ENCODE measurements around the gene EFL1. TPM values are rescaled to one million over a fixed set of nuclear protein-coding genes. Genes with fewer than 3 reads are reported as not detected.

Gene EFL1
- total RNA-seq, 1 experiment from 2014 or later, result 25.6 TPM

- Histone ChIP-seq H3K27me3 (no peaks in the 10 kb centered on the region), H3K4me1 (no peaks in the 10 kb centered on the region), H3K36me3 (no peaks in the 10 kb centered on the region), H3K27ac (no peak overlapping the region), H3K4me3 (no peak overlapping the region), H3K9me3 (replicated peaks) (no peaks in the 10 kb centered on the region)
- DNase-seq, result no peak
Measured at GRCh38 chr15:82172506-82172905, 90.0 kb downstream of the EFL1 start.

- no peaks in the 10 kb centered on the region for H3K9me3 ChIP-seq (replicated peaks)
- no peaks in the 10 kb centered on the region for H3K4me1 ChIP-seq
- DNase-seq, result no peak
- H3K36me3 ChIP-seq, result no peaks in the 10 kb centered on the region
- no peak overlapping the region for H3K27ac ChIP-seq
- H3K4me3 ChIP-seq, result no peak overlapping the region
- no peaks in the 10 kb centered on the region for H3K27me3 ChIP-seq
Measured at GRCh38 chr15:82168757-82169156, 93.8 kb downstream of the EFL1 start.

- no peaks in the 10 kb centered on the region for H3K4me1 ChIP-seq
- no peaks in the 10 kb centered on the region for H3K36me3 ChIP-seq
- DNase-seq, result no peak
Measured at GRCh38 chr15:82168296-82168695, 94.2 kb downstream of the EFL1 start.

GRCh38 chr15:82165948-82166376, 96.6 kb downstream of the EFL1 start:
- H3K4me3 ChIP-seq, result no peak overlapping the region
- H3K36me3 ChIP-seq, result no peaks in the 10 kb centered on the region
- H3K27me3 ChIP-seq, result no peaks in the 10 kb centered on the region
- no peak for DNase-seq
- no peak overlapping the region for H3K27ac ChIP-seq
- H3K4me1 ChIP-seq, result no peaks in the 10 kb centered on the region
- no peaks in the 10 kb centered on the region for H3K9me3 ChIP-seq (replicated peaks)

More at GRCh38 chr15:82168296-82168695, 94.2 kb downstream of the EFL1 start:
- Histone ChIP-seq H3K4me3 (no peak overlapping the region), H3K9me3 (replicated peaks) (no peaks in the 10 kb centered on the region), H3K27me3 (no peaks in the 10 kb centered on the region), H3K27ac (no peak overlapping the region)

GRCh38 chr15:82159922-82160321, 102.6 kb downstream of the EFL1 start:
- no peak overlapping the region for H3K27ac ChIP-seq
- H3K4me3 ChIP-seq, result no peak overlapping the region
- peak; percentile 46 to 51 for DNase-seq

GRCh38 chr15:82158811-82159210, 103.7 kb downstream of the EFL1 start:
- Histone ChIP-seq H3K36me3 (peaks cover 6% of the 10 kb centered on the region), H3K27me3 (no peaks in the 10 kb centered on the region), H3K4me1 (peaks cover 16% of the 10 kb centered on the region), H3K27ac (no peak overlapping the region), H3K9me3 (replicated peaks) (no peaks in the 10 kb centered on the region), H3K4me3 (no peak overlapping the region)
- DNase-seq, result peak; percentile 63 to 66

More at GRCh38 chr15:82159922-82160321, 102.6 kb downstream of the EFL1 start:
- H3K36me3 ChIP-seq, result peaks cover 6% of the 10 kb centered on the region
- H3K9me3 ChIP-seq (replicated peaks), result no peaks in the 10 kb centered on the region
- H3K27me3 ChIP-seq, result no peaks in the 10 kb centered on the region
- H3K4me1 ChIP-seq, result peaks cover 16% of the 10 kb centered on the region

GRCh38 chr15:82150645-82151044, 111.9 kb downstream of the EFL1 start:
- H3K4me3 ChIP-seq, result no peak overlapping the region
- no peak overlapping the region for H3K27ac ChIP-seq
- DNase-seq, result no peak
- no peaks in the 10 kb centered on the region for H3K27me3 ChIP-seq
- peaks cover 8% of the 10 kb centered on the region; the same call in 1 of the 2 replicates for H3K36me3 ChIP-seq
- H3K9me3 ChIP-seq (replicated peaks), result no peaks in the 10 kb centered on the region
- H3K4me1 ChIP-seq, result peaks cover 16% of the 10 kb centered on the region

- peaks cover 18% of the 10 kb centered on the region for H3K4me1 ChIP-seq
- peak; percentile 89 to 97 for DNase-seq
- H3K9me3 ChIP-seq (replicated peaks), result no peaks in the 10 kb centered on the region
- peak overlapping the region; percentile 98 for H3K27ac ChIP-seq
- H3K27me3 ChIP-seq, result no peaks in the 10 kb centered on the region
- H3K36me3 ChIP-seq, result peaks cover 7% of the 10 kb centered on the region; the same call in 1 of the 2 replicates
- H3K4me3 ChIP-seq, result peak overlapping the region; percentile 9; the same call in 1 of the 2 replicates
Measured at GRCh38 chr15:82146990-82147461, 115.5 kb downstream of the EFL1 start.

GRCh38 chr15:82146576-82146975, 116.0 kb downstream of the EFL1 start:
- H3K27me3 ChIP-seq, result no peaks in the 10 kb centered on the region
- peak overlapping the region; percentile 98 for H3K27ac ChIP-seq

GRCh38 chr15:82143390-82144385, 118.8 kb downstream of the EFL1 start:
- Histone ChIP-seq H3K27ac (no peak overlapping the region), H3K4me3 (no peak overlapping the region), H3K4me1 (peaks cover 42% of the 10 kb centered on the region), H3K9me3 (replicated peaks) (no peaks in the 10 kb centered on the region), H3K27me3 (no peaks in the 10 kb centered on the region), H3K36me3 (peaks cover 4% of the 10 kb centered on the region; the same call in 1 of the 2 replicates)
- DNase-seq, result no peak

More at GRCh38 chr15:82146576-82146975, 116.0 kb downstream of the EFL1 start:
- Histone ChIP-seq H3K4me3 (peak overlapping the region; percentile 9), H3K4me1 (peaks cover 18% of the 10 kb centered on the region), H3K9me3 (replicated peaks) (no peaks in the 10 kb centered on the region), H3K36me3 (peaks cover 7% of the 10 kb centered on the region; the same call in 1 of the 2 replicates)
- DNase-seq, result no peak

GRCh38 chr15:82140886-82141285, 121.6 kb downstream of the EFL1 start:
- peak; percentile 40 to 87 for DNase-seq

GRCh38 chr15:82139823-82140268, 122.7 kb downstream of the EFL1 start:
- H3K27me3 ChIP-seq, result no peaks in the 10 kb centered on the region
- H3K4me3 ChIP-seq, result no peak overlapping the region
- no peaks in the 10 kb centered on the region for H3K9me3 ChIP-seq (replicated peaks)
- H3K4me1 ChIP-seq, result peaks cover 38% of the 10 kb centered on the region
- peaks cover 8% of the 10 kb centered on the region for H3K36me3 ChIP-seq
- DNase-seq, result peak in 1 of 2 experiments; percentile 65
- H3K27ac ChIP-seq, result peak overlapping the region; percentile 67

More at GRCh38 chr15:82140886-82141285, 121.6 kb downstream of the EFL1 start:
- no peak overlapping the region for H3K4me3 ChIP-seq
- no peaks in the 10 kb centered on the region for H3K9me3 ChIP-seq (replicated peaks)
- peak overlapping the region; percentile 67 for H3K27ac ChIP-seq
- H3K36me3 ChIP-seq, result peaks cover 8% of the 10 kb centered on the region
- peaks cover 33% of the 10 kb centered on the region for H3K4me1 ChIP-seq
- no peaks in the 10 kb centered on the region for H3K27me3 ChIP-seq

GRCh38 chr15:82138306-82138705, 124.2 kb downstream of the EFL1 start:
- no peak for DNase-seq

GRCh38 chr15:82137261-82137660, 125.3 kb downstream of the EFL1 start:
- Histone ChIP-seq H3K36me3 (peaks cover 8% of the 10 kb centered on the region), H3K4me3 (no peak overlapping the region), H3K4me1 (peaks cover 60% of the 10 kb centered on the region), H3K9me3 (replicated peaks) (no peaks in the 10 kb centered on the region), H3K27me3 (no peaks in the 10 kb centered on the region), H3K27ac (no peak overlapping the region)
- no peak for DNase-seq

More at GRCh38 chr15:82138306-82138705, 124.2 kb downstream of the EFL1 start:
- Histone ChIP-seq H3K27ac (no peak overlapping the region), H3K36me3 (peaks cover 8% of the 10 kb centered on the region), H3K4me1 (peaks cover 53% of the 10 kb centered on the region), H3K27me3 (no peaks in the 10 kb centered on the region), H3K9me3 (replicated peaks) (no peaks in the 10 kb centered on the region), H3K4me3 (no peak overlapping the region)

- peaks cover 57% of the 10 kb centered on the region for H3K4me1 ChIP-seq
- peaks cover 8% of the 10 kb centered on the region for H3K36me3 ChIP-seq
- H3K4me3 ChIP-seq, result no peak overlapping the region
- no peaks in the 10 kb centered on the region for H3K9me3 ChIP-seq (replicated peaks)
- H3K27me3 ChIP-seq, result no peaks in the 10 kb centered on the region
- H3K27ac ChIP-seq, result no peak overlapping the region
- DNase-seq, result no peak
Measured at GRCh38 chr15:82136120-82136519, 126.4 kb downstream of the EFL1 start.
